Skeletal muscle satellite cell (primary cell): ENCODE measurements around the gene CALHM2.
A peak's percentile ranks its signal among the peaks of the same experiment; 100 is the strongest.

Source experiments
- H3K27me3 ChIP-seq: 2 replicates; pipeline ENCODE4 v1.7.0; 2013; ENCODE audit warnings: low read length; ENCODE audit not compliant: control insufficient read depth, insufficient read depth
- H3K36me3 ChIP-seq: 2 replicates; pipeline ENCODE4 v1.7.0; 2013; ENCODE audit warnings: mild to moderate bottlenecking, control low read depth, low read length; ENCODE audit not compliant: insufficient read depth
- H3K4me1 ChIP-seq: 2 replicates; pipeline ENCODE4 v1.7.0; 2013; ENCODE audit warnings: low read length; ENCODE audit not compliant: control insufficient read depth, insufficient read depth
- H3K4me2 ChIP-seq: 2 replicates; pipeline ENCODE4 v1.7.0; 2013; ENCODE audit warnings: mild to moderate bottlenecking, low read length
- H3K4me3 ChIP-seq: 2 replicates; pipeline ENCODE4 v1.7.0; 2013; ENCODE audit warnings: low read length
- H3K9ac ChIP-seq: 2 replicates; pipeline ENCODE4 v1.7.0; 2013; ENCODE audit warnings: mild to moderate bottlenecking, low read depth, low read length, moderate library complexity
- H3K9me3 ChIP-seq: replicated peaks from 2 replicates; pipeline ENCODE4 v1.7.0; 2013; ENCODE audit warnings: mild to moderate bottlenecking, control low read depth, low read length

The CALHM2 gene

DNA sequence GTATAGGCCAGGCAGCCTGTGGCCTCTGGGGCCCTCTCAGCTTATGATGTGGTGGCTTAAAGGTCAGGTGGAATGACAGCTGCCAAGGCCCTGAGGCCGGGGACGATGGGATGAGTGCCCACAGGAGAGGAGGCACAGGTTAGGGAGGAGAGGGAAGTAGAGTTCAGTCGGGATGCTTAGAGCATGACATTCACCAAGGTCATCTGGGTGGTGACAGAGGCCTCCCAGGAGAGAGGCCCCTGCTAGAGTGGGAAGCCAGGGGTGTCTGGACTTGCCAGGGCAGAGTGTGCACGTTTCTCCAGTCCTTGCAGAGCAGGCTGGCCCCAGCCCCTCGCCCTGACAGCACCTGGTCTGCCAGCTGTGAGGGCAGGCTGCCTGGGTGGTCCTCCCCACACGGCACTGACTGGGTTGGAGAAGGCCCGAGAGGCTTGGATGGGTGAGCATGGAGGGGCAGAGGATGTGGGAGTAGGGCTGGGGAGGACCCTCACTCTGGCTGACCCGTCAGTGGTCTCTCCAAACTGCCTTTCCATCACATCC, 5.1 kb upstream of the CALHM2 start:
- Histone ChIP-seq H3K9ac (no peak overlapping the region), H3K4me2 (no peak overlapping the region), H3K36me3 (no peaks in the 10 kb centered on the region), H3K4me3 (no peak overlapping the region), H3K9me3 (no peaks in the 10 kb centered on the region), H3K27me3 (peaks cover under 1% of the 10 kb centered on the region), H3K4me1 (peaks cover 8% of the 10 kb centered on the region)

DNA sequence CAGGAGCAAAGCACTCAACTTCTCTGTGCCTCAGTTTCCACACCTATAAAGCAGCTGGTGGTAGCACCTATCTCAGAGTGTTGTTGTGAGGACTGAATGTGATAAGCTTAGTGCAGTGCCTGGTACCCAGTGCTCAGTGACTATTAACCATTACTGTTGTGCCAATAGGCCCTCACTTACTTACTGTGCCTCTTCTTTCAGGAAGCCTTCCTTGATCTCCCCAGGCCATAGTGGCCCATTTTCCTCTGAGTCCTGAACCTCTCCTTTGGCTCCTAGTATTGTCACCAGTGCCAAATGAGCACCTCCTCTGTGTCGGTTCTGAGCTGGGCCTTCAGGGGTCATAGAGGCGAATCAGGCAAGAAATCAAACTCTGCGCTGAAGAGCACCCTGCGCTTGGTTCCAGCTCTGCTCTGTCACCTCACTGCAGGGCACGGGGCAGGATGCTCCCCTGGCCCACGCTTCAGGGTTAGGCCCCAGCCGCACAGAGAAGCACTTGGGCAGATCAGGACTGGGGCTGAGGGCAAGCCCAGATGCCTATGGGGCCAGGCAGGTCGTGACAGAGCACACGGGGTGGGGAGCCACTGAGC, 4.0 kb upstream of the CALHM2 start:
- no peak overlapping the region for H3K4me2 ChIP-seq
- no peaks in the 10 kb centered on the region for H3K9me3 ChIP-seq
- H3K4me3 ChIP-seq: no peak overlapping the region
- no peaks in the 10 kb centered on the region for H3K27me3 ChIP-seq
- H3K36me3 ChIP-seq: no peaks in the 10 kb centered on the region
- H3K4me1 ChIP-seq: peaks cover 10% of the 10 kb centered on the region
- H3K9ac ChIP-seq: no peak overlapping the region

DNA sequence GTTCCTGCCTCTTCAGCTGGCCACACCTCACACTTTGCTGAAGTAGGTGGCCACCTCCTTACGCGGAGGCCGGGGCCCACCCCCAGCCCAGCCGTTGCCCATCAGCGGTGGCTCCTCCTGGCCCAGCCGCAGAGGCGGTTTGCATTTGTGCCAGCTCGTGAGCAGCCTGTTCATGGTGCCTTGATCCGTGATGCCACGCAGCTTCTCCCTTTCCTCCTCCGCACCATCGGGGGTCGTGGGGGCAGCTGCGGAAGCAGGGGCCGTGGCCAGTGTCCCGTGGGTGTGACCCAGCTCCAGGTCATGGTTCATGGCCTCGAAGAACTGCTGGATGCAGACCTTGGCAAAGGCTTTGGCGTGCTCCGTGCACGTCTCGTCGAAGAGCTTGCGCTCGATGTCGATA, 3.1 kb upstream of the CALHM2 start:
- no peak overlapping the region for H3K9ac ChIP-seq
- no peaks in the 10 kb centered on the region for H3K27me3 ChIP-seq
- H3K4me3 ChIP-seq: no peak overlapping the region
- no peak overlapping the region for H3K4me2 ChIP-seq
- H3K4me1 ChIP-seq: peaks cover 19% of the 10 kb centered on the region
- peaks cover 3% of the 10 kb centered on the region for H3K36me3 ChIP-seq
- no peaks in the 10 kb centered on the region for H3K9me3 ChIP-seq

DNA sequence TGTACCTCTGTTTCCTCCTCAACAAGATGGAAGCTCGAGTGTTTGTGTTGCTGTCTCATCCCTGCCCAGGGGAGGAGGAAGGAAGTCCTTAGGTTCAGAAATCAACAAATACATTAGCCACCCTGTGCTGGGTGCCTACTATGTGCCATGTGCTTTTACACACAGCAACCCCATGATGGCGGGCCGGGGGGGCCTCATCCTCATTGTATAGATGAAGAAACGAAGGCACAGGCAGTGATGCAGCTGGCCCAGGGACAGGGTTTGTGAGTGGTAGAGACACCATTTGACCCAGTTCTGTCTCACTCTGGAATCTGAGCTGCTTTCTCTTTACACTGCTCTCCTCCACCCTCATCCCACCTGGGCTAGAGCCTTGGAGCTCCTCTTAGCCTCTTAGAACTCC, 1.9 kb upstream of the CALHM2 start:
- H3K4me1 ChIP-seq: peaks cover 32% of the 10 kb centered on the region
- no peak overlapping the region for H3K4me2 ChIP-seq
- H3K9me3 ChIP-seq: no peaks in the 10 kb centered on the region
- no peaks in the 10 kb centered on the region for H3K27me3 ChIP-seq
- no peak overlapping the region for H3K4me3 ChIP-seq
- H3K36me3 ChIP-seq: peaks cover 15% of the 10 kb centered on the region
- H3K9ac ChIP-seq: no peak overlapping the region

DNA sequence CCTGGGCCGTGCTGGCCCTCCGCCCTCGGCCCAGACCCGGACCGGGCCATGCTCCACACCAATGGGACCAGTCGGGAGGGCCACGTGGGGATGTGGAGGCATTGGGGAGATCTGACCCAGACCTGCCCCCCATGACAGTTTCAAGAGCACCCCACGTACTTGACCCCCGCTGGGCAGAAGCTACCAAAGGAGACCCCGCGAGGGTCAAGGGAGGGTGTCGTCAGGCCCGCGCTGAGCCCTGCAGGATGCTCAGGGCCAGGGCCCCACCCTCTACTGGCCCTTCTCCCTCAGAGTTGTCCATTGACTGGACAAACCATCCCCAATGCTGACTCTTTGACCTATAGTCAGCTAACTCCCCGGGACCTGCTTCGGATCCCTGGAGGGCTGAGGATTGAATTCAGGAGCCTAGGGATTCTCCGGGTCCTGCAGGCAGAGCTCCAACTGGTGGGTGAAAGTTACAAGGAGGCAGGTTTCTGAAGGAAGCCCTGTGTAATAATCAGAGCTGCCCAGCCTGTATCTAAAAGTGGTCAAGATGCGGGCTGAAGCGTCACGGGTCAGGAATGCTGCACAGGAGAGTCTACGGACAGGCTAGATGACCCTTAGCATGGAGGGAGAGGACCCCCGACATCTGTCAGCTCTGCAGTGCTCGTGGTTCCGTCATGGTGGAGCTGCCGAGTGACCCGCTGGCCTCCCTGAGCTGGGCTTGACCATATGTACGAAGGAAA, 498 bp upstream of the CALHM2 start:
- Histone ChIP-seq H3K4me3 (peak overlapping the region; percentile 91), H3K4me1 (peaks cover 39% of the 10 kb centered on the region), H3K9ac (peak overlapping the region; percentile 89), H3K27me3 (no peaks in the 10 kb centered on the region), H3K36me3 (peaks cover 18% of the 10 kb centered on the region), H3K9me3 (no peaks in the 10 kb centered on the region), H3K4me2 (peak overlapping the region; percentile 95)

DNA sequence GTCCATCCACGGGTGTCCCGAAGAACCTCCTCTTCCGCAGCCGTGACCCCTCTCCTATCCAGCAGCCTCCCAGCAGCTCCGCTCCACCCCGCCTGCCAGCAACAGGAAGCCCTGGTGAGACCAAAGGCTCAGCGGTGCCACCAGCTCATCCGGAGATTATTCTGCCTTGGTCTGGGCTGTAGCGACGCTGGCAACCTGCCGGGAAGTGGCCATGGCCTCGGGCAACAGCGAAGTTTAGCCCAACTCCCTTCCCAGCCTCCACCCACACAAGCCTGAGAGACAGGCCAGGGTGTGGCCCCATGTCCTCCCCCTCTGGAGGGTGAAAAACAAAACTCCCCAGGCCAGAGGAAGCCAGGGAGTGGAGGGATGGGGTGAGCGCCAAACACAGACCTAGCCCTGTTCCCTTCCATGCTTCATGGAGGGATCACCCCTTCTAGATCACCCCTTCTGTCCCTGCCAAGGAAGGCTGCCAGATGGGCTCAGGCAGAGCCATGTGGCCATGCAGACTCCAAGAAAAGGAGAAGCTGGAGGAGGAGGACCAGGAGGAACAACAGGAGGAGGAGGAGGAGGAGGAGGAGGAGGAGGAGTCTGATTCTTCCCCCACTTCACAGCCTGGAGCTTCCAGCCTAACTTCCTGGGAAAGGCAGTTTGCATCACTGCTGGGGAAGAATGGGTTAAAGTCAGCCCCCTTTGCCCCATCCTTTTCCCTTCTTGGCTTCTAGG, 918 bp downstream of the CALHM2 start:
- Histone ChIP-seq H3K9ac (peak overlapping the region; percentile 89), H3K4me3 (peak overlapping the region; percentile 91), H3K4me1 (peaks cover 53% of the 10 kb centered on the region), H3K27me3 (no peaks in the 10 kb centered on the region), H3K9me3 (no peaks in the 10 kb centered on the region), H3K36me3 (peaks cover 33% of the 10 kb centered on the region), H3K4me2 (peak overlapping the region; percentile 95)

DNA sequence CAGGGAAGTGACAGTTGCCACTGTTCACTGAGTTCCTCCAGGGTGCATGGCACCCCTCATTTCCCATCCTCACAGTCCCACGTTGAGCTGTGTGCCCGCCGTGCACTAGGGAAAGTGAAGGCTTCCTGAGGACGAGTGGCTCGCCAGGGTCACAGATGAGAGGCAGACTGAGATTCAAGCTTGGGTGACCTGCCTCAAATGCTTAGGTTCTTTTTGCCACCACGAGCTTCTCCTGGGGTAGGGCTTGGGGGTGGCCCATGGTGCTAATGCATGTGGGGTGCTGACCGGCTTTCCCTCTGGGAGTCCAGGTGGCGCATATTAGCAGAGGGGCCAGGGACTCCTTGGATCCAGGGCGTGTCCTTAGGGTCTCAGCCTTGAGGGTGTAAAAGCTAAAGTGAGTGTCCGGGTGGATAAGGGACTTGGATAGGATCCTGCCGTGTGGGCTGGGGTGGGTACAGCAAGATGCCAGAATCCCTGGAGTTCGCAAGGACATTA, 1.9 kb downstream of the CALHM2 start:
- H3K4me2 ChIP-seq: peak overlapping the region; percentile 95
- peak overlapping the region; percentile 91 for H3K4me3 ChIP-seq
- H3K9me3 ChIP-seq: no peaks in the 10 kb centered on the region
- H3K4me1 ChIP-seq: peaks cover 61% of the 10 kb centered on the region
- H3K36me3 ChIP-seq: peaks cover 41% of the 10 kb centered on the region
- H3K9ac ChIP-seq: peak overlapping the region; percentile 89
- no peaks in the 10 kb centered on the region for H3K27me3 ChIP-seq

DNA sequence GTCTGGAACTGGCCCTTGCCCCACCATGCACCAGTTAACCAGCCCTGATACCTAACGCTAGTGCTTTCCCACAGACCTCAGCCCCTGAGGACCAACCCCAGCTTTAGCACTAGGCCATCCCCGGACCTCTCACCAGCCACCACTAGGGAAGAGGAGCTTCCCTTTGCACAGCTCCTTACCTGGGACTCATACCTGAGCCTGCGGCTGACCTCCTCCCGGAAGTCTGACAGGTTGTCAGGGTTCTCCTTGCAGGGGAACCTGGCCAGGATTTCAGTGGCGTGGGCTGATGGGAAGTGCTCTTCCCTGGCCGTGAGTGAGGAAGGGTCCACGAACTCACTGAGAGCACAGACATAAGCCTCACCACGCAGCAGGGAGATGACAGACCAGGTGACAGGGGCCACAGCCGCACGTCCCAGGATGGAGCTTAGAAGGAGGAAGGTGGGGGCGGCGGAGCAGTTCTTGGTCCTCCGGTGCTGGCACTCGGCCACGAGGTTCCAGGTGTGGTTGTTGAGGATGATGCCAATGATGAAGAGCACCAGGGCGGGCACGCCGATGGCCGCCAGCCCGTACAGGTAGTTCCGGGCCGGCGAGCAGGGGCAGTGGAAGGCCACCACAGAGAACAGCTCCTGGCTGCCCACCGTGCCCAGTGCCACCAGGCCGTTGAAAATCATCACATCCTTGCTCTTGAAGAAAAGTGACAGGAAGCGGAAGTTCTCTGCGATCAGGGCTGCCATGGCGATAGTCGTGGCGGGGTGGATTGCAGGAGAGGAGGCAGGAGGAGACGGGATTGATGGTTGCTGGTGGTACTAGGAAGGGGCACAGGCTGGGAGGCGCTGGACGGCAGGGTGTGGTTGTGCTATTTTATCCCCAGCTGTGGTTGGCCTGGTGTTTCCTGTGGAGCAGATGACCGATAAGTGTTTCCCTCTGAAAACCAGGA, 2.7 kb downstream of the CALHM2 start:
- Histone ChIP-seq H3K9ac (no peak overlapping the region), H3K9me3 (no peaks in the 10 kb centered on the region), H3K27me3 (no peaks in the 10 kb centered on the region), H3K36me3 (peaks cover 48% of the 10 kb centered on the region), H3K4me2 (peak overlapping the region; percentile 95), H3K4me3 (peak overlapping the region; percentile 91), H3K4me1 (peaks cover 61% of the 10 kb centered on the region)

DNA sequence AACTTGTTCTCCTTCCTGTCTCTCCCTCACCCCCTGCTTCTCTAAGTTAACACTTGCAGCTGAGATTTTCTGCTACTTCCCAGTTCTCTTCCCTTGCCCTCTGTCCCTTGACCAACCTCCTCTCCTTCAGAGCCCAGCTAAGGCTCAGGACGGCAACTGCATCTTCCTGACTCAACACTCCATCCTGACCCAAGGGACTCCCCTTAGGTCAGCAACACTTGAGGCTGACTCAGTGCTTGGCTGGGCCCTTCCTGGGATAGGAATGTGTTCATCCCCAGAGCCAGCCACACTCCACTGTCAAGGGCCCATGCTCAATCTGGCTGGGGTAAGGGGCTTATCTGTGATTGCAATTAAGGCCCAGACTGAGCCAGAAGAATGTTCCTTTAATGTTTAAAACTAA, 3.4 kb downstream of the CALHM2 start:
- Histone ChIP-seq H3K4me3 (peak overlapping the region; percentile 27), H3K4me1 (peaks cover 61% of the 10 kb centered on the region), H3K9me3 (no peaks in the 10 kb centered on the region), H3K27me3 (no peaks in the 10 kb centered on the region), H3K9ac (no peak overlapping the region), H3K36me3 (peaks cover 56% of the 10 kb centered on the region), H3K4me2 (peak overlapping the region; percentile 55)

DNA sequence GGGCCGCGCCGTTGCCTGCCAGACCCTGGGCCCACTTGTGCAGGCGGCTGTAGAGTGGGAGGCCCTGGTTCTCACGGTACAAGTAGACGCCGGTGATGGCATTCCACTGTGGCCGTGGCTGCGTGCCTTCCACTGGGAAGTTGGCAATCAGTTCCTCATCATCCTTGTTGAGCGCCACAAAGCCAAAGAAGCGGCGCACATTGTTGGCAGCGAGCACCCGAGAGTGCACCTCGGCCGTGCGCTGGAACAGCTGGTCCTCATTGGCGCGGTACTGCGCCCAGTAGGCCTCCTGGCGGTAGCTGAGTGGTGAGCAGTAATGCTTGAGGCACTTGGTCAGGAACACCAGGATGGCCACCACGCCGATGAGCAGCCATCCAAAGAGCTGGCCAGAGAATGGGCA, 5.0 kb downstream of the CALHM2 start:
- Histone ChIP-seq H3K9ac (no peak overlapping the region), H3K36me3 (peaks cover 71% of the 10 kb centered on the region), H3K4me3 (no peak overlapping the region), H3K4me1 (peaks cover 56% of the 10 kb centered on the region), H3K9me3 (no peaks in the 10 kb centered on the region), H3K4me2 (no peak overlapping the region), H3K27me3 (no peaks in the 10 kb centered on the region)
